SK-N-SH treated with all-trans-retinoic acid at 6 μM for 48 hours (cell line): ENCODE results near the gene PIK3R6.

Source experiments
- ATAC-seq: fragments of 200-7000 bp; cut with Tn5 transposase; 3 replicates; pipeline ENCODE4 v1.9.1; 2020; ENCODE audit warnings: mild to moderate bottlenecking, moderate library complexity
- ARNTL ChIP-seq: fragments of 450-650 bp; formaldehyde crosslinking; IDR thresholded peaks from 2 replicates; pipeline ENCODE4 v1.5.0; 2020; ENCODE audit warnings: low read depth, mild to moderate bottlenecking, moderate library complexity, borderline replicate concordance
- BACH2 ChIP-seq: fragments of 250-450 bp; sonication (Bioruptor Pico); IDR thresholded peaks from 2 replicates; pipeline ENCODE4 v1.9.0; 2021; ENCODE audit warnings: mild to moderate bottlenecking, borderline replicate concordance
- CSDC2 ChIP-seq: fragments of 250-450 bp; sonication (Bioruptor Pico); IDR thresholded peaks from 2 replicates; pipeline ENCODE4 v1.5.0; 2020; ENCODE audit warnings: mild to moderate bottlenecking, moderate library complexity
- CSRNP3 ChIP-seq: fragments of 250-450 bp; sonication (Bioruptor Pico); IDR thresholded peaks from 2 replicates; pipeline ENCODE4 v1.5.1; 2021; ENCODE audit warnings: mild to moderate bottlenecking, moderate library complexity
- ESRRG ChIP-seq: fragments of 250-450 bp; sonication (Bioruptor Pico); IDR thresholded peaks from 2 replicates; pipeline ENCODE4 v1.6.1; 2021; ENCODE audit warnings: mild to moderate bottlenecking
- GLIS3 ChIP-seq: fragments of 250-450 bp; sonication (Bioruptor Pico); IDR thresholded peaks from 2 replicates; pipeline ENCODE4 v1.5.0; 2020; ENCODE audit warnings: mild to moderate bottlenecking, moderate library complexity
- ISL1 ChIP-seq: fragments of 250-450 bp; sonication (Bioruptor Pico); IDR thresholded peaks from 2 replicates; pipeline ENCODE4 v2.1.2; 2022; ENCODE audit warnings: mild to moderate bottlenecking, moderate library complexity
- OSR1 ChIP-seq: fragments of 250-450 bp; sonication (Bioruptor Pico); IDR thresholded peaks from 2 replicates; pipeline ENCODE4 v1.8.0; 2022; ENCODE audit warnings: moderate library complexity, mild to moderate bottlenecking, inconsistent platforms
- PATZ1 ChIP-seq: fragments of 250-450 bp; sonication (Bioruptor Pico); IDR thresholded peaks from 2 replicates; pipeline ENCODE4 v1.8.0; 2020; ENCODE audit warnings: mild to moderate bottlenecking, moderate library complexity, borderline replicate concordance
- POU6F1 ChIP-seq: fragments of 250-450 bp; sonication (Bioruptor Pico); IDR thresholded peaks from 2 replicates; pipeline ENCODE4 v1.8.0; 2021; ENCODE audit warnings: low read depth, mild to moderate bottlenecking, moderate library complexity, borderline replicate concordance
- PPARA ChIP-seq: fragments of 250-450 bp; sonication (Bioruptor Pico); IDR thresholded peaks from 2 replicates; pipeline ENCODE4 v1.5.0; 2020; ENCODE audit warnings: mild to moderate bottlenecking, borderline replicate concordance
- SNAI2 ChIP-seq: fragments of 250-450 bp; sonication (Bioruptor Pico); IDR thresholded peaks from 2 replicates; pipeline ENCODE4 v1.5.0; 2020; ENCODE audit warnings: mild to moderate bottlenecking, moderate library complexity
- TCF4 ChIP-seq: fragments of 250-450 bp; sonication (Bioruptor Pico); IDR thresholded peaks from 2 replicates; pipeline ENCODE4 v1.8.0; 2021; ENCODE audit warnings: mild to moderate bottlenecking, moderate library complexity, borderline replicate concordance
- TOX ChIP-seq: fragments of 250-450 bp; sonication (Bioruptor Pico); IDR thresholded peaks from 2 replicates; pipeline ENCODE4 v1.8.0; 2021; ENCODE audit warnings: mild to moderate bottlenecking, moderate library complexity, borderline replicate concordance
- TSHZ2 ChIP-seq: fragments of 250-450 bp; sonication (Bioruptor Pico); IDR thresholded peaks from 2 replicates; pipeline ENCODE4 v1.5.0; 2020; ENCODE audit warnings: mild to moderate bottlenecking, moderate library complexity
- ZC3H10 ChIP-seq: fragments of 250-450 bp; sonication (Bioruptor Pico); IDR thresholded peaks from 2 replicates; pipeline ENCODE4 v1.5.1; 2021; ENCODE audit warnings: mild to moderate bottlenecking, moderate library complexity
- ZFP3 ChIP-seq: fragments of 250-450 bp; sonication (Bioruptor Pico); IDR thresholded peaks from 2 replicates; pipeline ENCODE4 v1.5.0; 2020; ENCODE audit warnings: mild to moderate bottlenecking, moderate library complexity
- ZFP30 ChIP-seq: fragments of 450-650 bp; formaldehyde crosslinking; IDR thresholded peaks from 2 replicates; pipeline ENCODE4 v1.5.0; 2022; ENCODE audit warnings: mild to moderate bottlenecking, moderate library complexity
- ZNF565 ChIP-seq: fragments of 450-650 bp; formaldehyde crosslinking; conservative IDR thresholded peaks from 2 replicates; pipeline ENCODE4 v1.5.0; 2020; ENCODE audit warnings: low read depth, mild to moderate bottlenecking, moderate library complexity
- ZNF70 ChIP-seq: fragments of 450-650 bp; formaldehyde crosslinking; IDR thresholded peaks from 2 replicates; pipeline ENCODE4 v1.5.0; 2020; ENCODE audit warnings: mild to moderate bottlenecking, moderate library complexity
- ZNF8 ChIP-seq: fragments of 450-650 bp; formaldehyde crosslinking; IDR thresholded peaks from 2 replicates; pipeline ENCODE4 v1.5.0; 2020; ENCODE audit warnings: mild to moderate bottlenecking, moderate library complexity
- TF ChIP-seq, protein P1 (sequence below): fragments of 250-450 bp; sonication (Bioruptor Pico); IDR thresholded peaks from 2 replicates; pipeline ENCODE4 v1.5.1; 2020; ENCODE audit warnings: low read depth, mild to moderate bottlenecking, moderate library complexity

PIK3R6 gene

DNA sequence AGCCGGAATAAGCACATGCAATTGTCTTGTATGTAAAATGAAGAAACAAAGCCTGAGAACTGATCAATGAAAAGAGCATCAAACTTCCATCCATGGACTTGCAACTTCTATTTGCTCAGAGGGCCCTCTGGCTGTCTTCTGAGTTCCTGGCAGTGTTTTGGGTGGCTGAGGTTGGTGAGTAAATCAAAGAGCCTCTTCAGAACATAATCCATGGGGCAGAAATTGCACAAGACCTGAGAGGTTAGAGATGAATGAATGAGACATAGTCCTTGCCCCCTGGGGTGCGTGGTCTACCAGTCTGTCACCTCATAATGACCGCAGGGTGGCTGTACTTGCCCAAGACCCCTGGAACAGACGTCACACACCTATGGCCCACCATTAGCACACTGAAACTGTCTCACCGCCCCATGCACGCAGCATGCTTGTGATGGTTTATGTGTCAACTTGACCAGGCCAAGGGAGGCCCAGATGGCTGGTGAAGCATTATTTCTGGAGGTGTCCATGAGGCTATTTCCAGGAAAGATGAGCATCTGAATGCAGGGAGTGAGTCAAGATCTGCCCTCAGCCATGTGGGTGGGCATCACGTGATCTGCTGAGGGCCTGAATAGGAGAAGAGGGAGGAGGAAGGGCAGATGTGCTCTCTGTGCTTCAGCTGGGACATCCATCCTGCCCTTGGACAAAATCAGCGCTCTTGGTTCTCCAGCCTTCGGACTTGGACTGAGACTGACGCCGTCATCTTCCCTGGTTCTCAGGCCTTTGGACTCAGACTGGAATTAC, 8.3 kb downstream of the PIK3R6 start:
- ATAC-seq, result no peak
- TF ChIP-seq TSHZ2 (CRISPR knock-in tag), result no peak
- TF ChIP-seq CSRNP3 (CRISPR knock-in tag), result no peak
- no peak for TF ChIP-seq POU6F1 (CRISPR knock-in tag)
- no peak for TF ChIP-seq TCF4 (CRISPR knock-in tag)
- no peak for TF ChIP-seq ZNF70
- TF ChIP-seq, protein P1, sequence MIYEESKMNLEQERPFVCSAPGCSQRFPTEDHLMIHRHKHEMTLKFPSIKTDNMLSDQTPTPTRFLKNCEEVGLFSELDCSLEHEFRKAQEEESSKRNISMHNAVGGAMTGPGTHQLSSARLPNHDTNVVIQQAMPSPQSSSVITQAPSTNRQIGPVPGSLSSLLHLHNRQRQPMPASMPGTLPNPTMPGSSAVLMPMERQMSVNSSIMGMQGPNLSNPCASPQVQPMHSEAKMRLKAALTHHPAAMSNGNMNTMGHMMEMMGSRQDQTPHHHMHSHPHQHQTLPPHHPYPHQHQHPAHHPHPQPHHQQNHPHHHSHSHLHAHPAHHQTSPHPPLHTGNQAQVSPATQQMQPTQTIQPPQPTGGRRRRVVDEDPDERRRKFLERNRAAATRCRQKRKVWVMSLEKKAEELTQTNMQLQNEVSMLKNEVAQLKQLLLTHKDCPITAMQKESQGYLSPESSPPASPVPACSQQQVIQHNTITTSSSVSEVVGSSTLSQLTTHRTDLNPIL, result no peak
- TF ChIP-seq PPARA (CRISPR knock-in tag), result no peak
- no peak for TF ChIP-seq ZNF565 (CRISPR knock-in tag)
- no peak for TF ChIP-seq ARNTL (CRISPR knock-in tag)
- no peak for TF ChIP-seq OSR1 (CRISPR knock-in tag)
- TF ChIP-seq ZNF8 (CRISPR knock-in tag), result no peak
- no peak for TF ChIP-seq ESRRG
- TF ChIP-seq TOX (CRISPR knock-in tag), result no peak
- TF ChIP-seq SNAI2 (CRISPR knock-in tag), result no peak
- TF ChIP-seq ISL1 (CRISPR knock-in tag), result no peak
- no peak for TF ChIP-seq ZC3H10 (CRISPR knock-in tag)
- TF ChIP-seq ZFP30, result no peak
- TF ChIP-seq GLIS3 (CRISPR knock-in tag), result no peak

- no peak for ATAC-seq
- TF ChIP-seq CSDC2 (CRISPR knock-in tag), result no peak
- no peak for TF ChIP-seq OSR1 (CRISPR knock-in tag)
- TF ChIP-seq ZFP30, result no peak
- no peak for TF ChIP-seq ZNF8 (CRISPR knock-in tag)
- TF ChIP-seq ZFP3 (CRISPR knock-in tag), result no peak
- TF ChIP-seq GLIS3 (CRISPR knock-in tag), result no peak
- no peak for TF ChIP-seq PATZ1 (CRISPR knock-in tag)
- no peak for TF ChIP-seq TOX (CRISPR knock-in tag)
- TF ChIP-seq ARNTL (CRISPR knock-in tag), result no peak
- no peak for TF ChIP-seq CSRNP3 (CRISPR knock-in tag)
- TF ChIP-seq ZNF70, result no peak
- TF ChIP-seq BACH2 (CRISPR knock-in tag), result no peak
- TF ChIP-seq ESRRG, result no peak
- TF ChIP-seq TCF4 (CRISPR knock-in tag), result no peak
- no peak for TF ChIP-seq PPARA (CRISPR knock-in tag)
- TF ChIP-seq, protein P1, result no peak
Measured at GRCh38 chr17:8857919-8858318, 9.6 kb downstream of the PIK3R6 start.
